Vagina (tissue), 2 donors: ENCODE results near the gene DAPK2. TPM values are rescaled to one million over a fixed set of nuclear protein-coding genes. Genes with fewer than 3 reads are reported as not detected.

ENCODE experiments used
- DNase-seq, 2 donors: peaks; one replicate each; pipeline ENCODE4 v3.0.0-alpha.2; 2017; ENCODE audit errors: extremely low spot score in 2 of 2
- H3K27ac ChIP-seq: fragments of 200-600 bp; sonication (generic); one replicate; pipeline ENCODE4 v1.5.1; 2019
- H3K27me3 ChIP-seq: fragments of 200-600 bp; sonication (generic); one replicate; pipeline ENCODE4 v1.5.1; 2019
- H3K36me3 ChIP-seq, 2 donors: fragments of 200-600 bp; sonication (generic); one replicate each; pipeline ENCODE4 v1.5.1; 2017 to 2019
- H3K4me1 ChIP-seq: fragments of 200-600 bp; sonication (generic); one replicate; pipeline ENCODE4 v1.5.1; 2019
- H3K4me3 ChIP-seq, 2 donors: fragments of 200-600 bp; sonication (generic); 1 replicate in 1 of 2; 2 replicates in 1 of 2; pipeline ENCODE4 v1.5.1; 2016 to 2019
- H3K9me3 ChIP-seq: fragments of 200-600 bp; sonication (generic); one replicate; pipeline ENCODE4 v1.5.1; 2019
- POLR2A ChIP-seq, 2 donors: fragments of 450-650 bp; IDR thresholded peaks; one replicate each; pipeline ENCODE4 v1.6.1; 2017; ENCODE audit warnings: antibody characterized with exemption in 2 of 2, mild to moderate bottlenecking in 2 of 2, moderate library complexity in 2 of 2
- POLR2AphosphoS5 ChIP-seq, 2 donors: sonication (generic); formaldehyde crosslinking; IDR thresholded peaks; one replicate each; pipeline ENCODE4 v1.9.0; 2017; ENCODE audit warnings: antibody characterized with exemption in 2 of 2, mild to moderate bottlenecking in 2 of 2, low read depth in 1 of 2; ENCODE audit not compliant: insufficient read depth in 1 of 2
- intact Hi-C: fragments of 100-400 bp; cut with DNase I; formaldehyde crosslinking; loops from one replicate; pipeline ENCODE4 v1.15.1; 2023
- total RNA-seq: library from RNA; depleted of rRNA; stranded (reverse); fragments of >200 nt; gene quantifications from one replicate; pipeline ENCODE4 v1.2.3, GENCODE V29; 2016
- TF ChIP-seq, protein P1 (sequence below), 3 experiments: fragments of 450-650 bp in 2 of 3; fragments of 200-600 bp in 1 of 3; sonication (generic) in 1 of 3; IDR thresholded peaks; one replicate each; pipeline ENCODE4 v1.5.1; 2017 to 2019; ENCODE audit warnings: antibody characterized with exemption in 3 of 3, mild to moderate bottlenecking in 2 of 3, moderate library complexity in 2 of 3

DAPK2 gene
- total RNA-seq, 1 donor from 2014 or later, result 50.3 TPM

DNA sequence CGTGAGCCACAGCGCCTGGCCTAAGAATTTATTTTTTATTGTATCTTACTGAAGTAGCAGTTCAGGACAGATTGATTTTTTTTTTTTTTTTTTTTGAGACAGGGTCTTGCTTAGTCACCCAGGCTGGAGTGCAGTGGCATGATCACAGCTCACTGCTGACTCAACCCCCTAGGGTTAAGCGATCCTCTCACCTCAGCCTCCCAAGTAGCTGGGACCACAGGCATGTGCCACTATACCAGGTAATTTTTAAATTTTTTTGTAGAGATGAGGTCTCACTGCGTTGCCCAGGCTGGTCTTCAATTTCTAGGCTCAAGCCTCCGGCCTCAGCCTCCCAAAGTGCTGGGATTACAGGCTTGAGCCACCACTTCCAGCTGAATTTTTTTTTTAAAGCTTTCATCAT, 112.8 kb downstream of the DAPK2 start:
- H3K4me1 ChIP-seq, result peaks cover 6% of the 10 kb centered on the region
- peaks cover 0 to 6% of the 10 kb centered on the region in 2 donors for H3K36me3 ChIP-seq
- H3K9me3 ChIP-seq, result no peaks in the 10 kb centered on the region
- intact Hi-C loops, result no loop called here
- H3K27ac ChIP-seq, result no peak overlapping the region
- H3K4me3 ChIP-seq, result no peak overlapping the region
- H3K27me3 ChIP-seq, result no peaks in the 10 kb centered on the region
- DNase-seq, result no peak
- no peak for TF ChIP-seq POLR2AphosphoS5 (IDR thresholded peaks at IDR 0.05; ENCODE audit: insufficient read depth in 1 of 2, low read depth in 1 of 2)
- TF ChIP-seq, protein P1, sequence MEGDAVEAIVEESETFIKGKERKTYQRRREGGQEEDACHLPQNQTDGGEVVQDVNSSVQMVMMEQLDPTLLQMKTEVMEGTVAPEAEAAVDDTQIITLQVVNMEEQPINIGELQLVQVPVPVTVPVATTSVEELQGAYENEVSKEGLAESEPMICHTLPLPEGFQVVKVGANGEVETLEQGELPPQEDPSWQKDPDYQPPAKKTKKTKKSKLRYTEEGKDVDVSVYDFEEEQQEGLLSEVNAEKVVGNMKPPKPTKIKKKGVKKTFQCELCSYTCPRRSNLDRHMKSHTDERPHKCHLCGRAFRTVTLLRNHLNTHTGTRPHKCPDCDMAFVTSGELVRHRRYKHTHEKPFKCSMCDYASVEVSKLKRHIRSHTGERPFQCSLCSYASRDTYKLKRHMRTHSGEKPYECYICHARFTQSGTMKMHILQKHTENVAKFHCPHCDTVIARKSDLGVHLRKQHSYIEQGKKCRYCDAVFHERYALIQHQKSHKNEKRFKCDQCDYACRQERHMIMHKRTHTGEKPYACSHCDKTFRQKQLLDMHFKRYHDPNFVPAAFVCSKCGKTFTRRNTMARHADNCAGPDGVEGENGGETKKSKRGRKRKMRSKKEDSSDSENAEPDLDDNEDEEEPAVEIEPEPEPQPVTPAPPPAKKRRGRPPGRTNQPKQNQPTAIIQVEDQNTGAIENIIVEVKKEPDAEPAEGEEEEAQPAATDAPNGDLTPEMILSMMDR (IDR thresholded peaks at IDR 0.05), result no peak
- no peak for TF ChIP-seq POLR2A (IDR thresholded peaks at IDR 0.05)

DNA sequence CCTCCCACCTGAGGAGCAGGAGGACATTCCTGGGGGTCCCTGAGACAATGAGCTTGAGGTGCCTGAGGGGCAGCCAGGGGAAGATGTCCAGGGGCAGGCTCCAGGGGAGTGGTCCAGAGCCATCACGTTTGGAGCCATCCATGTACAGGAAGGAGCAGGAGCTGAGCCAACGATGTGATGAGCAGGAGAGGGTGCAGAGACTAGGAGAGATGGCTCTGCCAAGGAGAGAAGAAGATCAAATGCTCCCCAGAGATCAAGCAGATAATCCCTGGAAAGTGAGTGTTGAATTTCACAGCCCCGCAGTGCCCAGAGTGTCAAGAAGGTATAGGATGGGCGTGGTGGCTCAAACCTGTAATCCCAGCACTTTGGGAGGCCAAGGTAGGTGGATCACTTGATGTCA, 114.7 kb downstream of the DAPK2 start:
- Histone ChIP-seq H3K27ac (no peak overlapping the region), H3K36me3 (peaks cover 0 to 6% of the 10 kb centered on the region in 2 donors), H3K4me1 (no peaks in the 10 kb centered on the region), H3K4me3 (no peak overlapping the region), H3K9me3 (no peaks in the 10 kb centered on the region), H3K27me3 (no peaks in the 10 kb centered on the region)
- TF ChIP-seq POLR2A (IDR thresholded peaks at IDR 0.05) (no peak), POLR2AphosphoS5 (IDR thresholded peaks at IDR 0.05; ENCODE audit: insufficient read depth in 1 of 2, low read depth in 1 of 2) (no peak)
- no peak for DNase-seq
- intact Hi-C loops, result no loop called here

DNA sequence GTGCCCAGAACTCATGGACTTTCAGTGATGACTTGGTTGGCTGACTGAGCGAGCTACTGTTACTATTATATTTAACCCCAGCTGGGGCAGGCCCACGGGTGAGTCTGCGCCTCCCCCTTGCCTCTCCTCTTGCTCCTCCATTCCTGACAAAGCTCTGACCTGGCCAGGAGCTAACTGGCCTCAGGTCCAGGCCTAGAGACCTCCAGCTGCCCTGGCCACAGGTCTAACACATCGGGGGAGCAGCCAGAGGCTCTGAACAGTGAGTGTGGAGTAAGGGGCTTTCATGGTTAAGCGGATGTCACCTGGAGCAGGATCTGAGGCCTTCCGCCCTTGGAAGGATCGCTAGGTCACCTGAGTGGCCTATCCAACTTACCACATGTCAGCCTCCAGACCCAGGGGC, 116.3 kb downstream of the DAPK2 start:
- no peaks in the 10 kb centered on the region for H3K27me3 ChIP-seq
- peaks cover 0 to 6% of the 10 kb centered on the region in 2 donors for H3K36me3 ChIP-seq
- H3K4me1 ChIP-seq, result no peaks in the 10 kb centered on the region
- H3K27ac ChIP-seq, result no peak overlapping the region
- no peak overlapping the region for H3K4me3 ChIP-seq
- no peaks in the 10 kb centered on the region for H3K9me3 ChIP-seq
- no peak for TF ChIP-seq POLR2AphosphoS5 (IDR thresholded peaks at IDR 0.05; ENCODE audit: insufficient read depth in 1 of 2, low read depth in 1 of 2)
- no peak for TF ChIP-seq POLR2A (IDR thresholded peaks at IDR 0.05)
- TF ChIP-seq, protein P1 (IDR thresholded peaks at IDR 0.05), result no peak
- no peak for DNase-seq
- intact Hi-C loops, result no loop called here

DNA sequence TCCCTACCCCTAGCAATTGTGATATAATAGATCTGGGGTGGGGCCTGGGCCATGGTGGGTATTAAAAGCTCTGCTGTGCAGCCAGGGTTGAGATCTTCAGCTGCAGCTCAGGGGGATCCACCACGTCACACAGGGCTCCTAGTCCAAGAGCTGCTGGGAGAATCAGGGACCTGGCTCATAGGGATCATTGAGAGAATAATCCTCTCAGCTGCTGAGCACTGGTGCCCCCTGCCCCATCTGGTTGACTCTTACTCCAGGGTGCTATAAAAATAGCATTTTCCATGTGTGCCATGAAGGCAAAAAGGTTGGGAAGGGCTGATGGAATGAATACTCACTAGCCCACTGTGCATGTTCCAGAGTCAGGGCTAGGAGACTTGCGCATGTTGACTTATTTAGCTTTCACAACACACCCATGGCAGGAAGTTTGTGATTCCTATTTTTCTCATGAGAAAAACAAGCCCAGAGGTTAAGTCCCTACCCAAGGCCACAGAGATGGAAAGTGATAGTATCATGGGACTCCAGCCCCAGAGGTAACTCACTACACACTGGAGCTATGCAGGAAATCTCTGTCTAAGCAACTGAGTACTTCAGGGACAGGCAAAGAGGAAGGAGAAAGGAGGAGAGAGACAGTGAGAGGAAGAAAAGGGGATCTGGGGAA, 118.0 kb downstream of the DAPK2 start:
- TF ChIP-seq POLR2A (IDR thresholded peaks at IDR 0.05), result no peak
- TF ChIP-seq POLR2AphosphoS5 (IDR thresholded peaks at IDR 0.05; ENCODE audit: insufficient read depth in 1 of 2, low read depth in 1 of 2), result no peak
- TF ChIP-seq, protein P1 (IDR thresholded peaks at IDR 0.05), result no peak
- no peak for DNase-seq
- no peak overlapping the region for H3K27ac ChIP-seq
- peaks cover 0 to 8% of the 10 kb centered on the region in 2 donors for H3K36me3 ChIP-seq
- no peak overlapping the region for H3K4me3 ChIP-seq
- no peaks in the 10 kb centered on the region for H3K9me3 ChIP-seq
- no peaks in the 10 kb centered on the region for H3K27me3 ChIP-seq
- no peaks in the 10 kb centered on the region for H3K4me1 ChIP-seq
- intact Hi-C loops, result no loop called here

DNA sequence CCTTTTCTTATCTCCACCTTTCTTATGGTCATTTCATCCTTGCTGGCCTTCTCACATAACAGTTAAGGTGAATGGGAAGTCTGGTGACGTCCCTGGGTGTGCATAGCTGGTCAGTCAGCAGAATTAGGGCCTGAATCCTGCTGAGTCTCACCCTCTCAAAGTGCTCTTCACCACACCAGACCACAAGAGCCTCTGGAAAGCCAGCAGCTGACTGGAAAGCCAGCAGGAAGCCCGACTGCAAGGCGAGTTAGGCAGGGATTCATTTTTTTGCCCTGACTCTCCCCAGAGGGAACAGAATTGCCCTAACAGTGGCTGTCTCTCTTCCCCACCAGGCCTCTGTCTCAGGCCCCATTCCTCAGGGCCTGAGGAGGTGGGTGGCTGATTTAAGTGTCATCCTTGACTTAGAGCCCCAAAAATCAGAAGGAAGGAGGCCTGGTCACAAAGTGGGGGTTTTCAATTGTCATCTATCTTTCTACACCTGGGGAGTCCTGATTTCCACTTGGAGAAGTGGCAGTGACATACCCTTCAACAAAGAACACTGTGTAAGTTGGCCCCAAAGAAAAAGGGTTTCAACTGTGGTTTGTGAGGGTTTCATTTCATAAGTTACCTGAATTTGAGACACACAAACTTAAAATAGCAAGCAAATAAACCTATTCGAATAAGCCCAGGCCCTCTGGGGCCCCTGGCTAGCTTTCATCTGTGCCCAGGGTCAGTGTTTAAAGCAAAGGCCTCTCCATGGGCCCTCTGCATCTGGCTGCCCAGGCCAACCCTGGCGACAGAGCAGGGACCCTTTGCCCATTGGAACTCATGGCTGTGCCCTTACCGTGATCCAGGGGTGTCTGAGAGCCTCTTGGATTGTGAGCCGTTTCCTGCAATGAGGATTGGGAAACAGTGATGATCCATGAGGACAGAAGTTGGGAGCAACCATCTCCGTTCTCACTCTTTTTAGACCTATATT, 122.0 kb downstream of the DAPK2 start:
- no peak overlapping the region for H3K27ac ChIP-seq
- no peaks in the 10 kb centered on the region for H3K9me3 ChIP-seq
- intact Hi-C loops, result no loop called here
- no peaks in the 10 kb centered on the region for H3K4me1 ChIP-seq
- H3K36me3 ChIP-seq, result peaks cover 0 to 5% of the 10 kb centered on the region in 2 donors
- no peaks in the 10 kb centered on the region for H3K27me3 ChIP-seq
- H3K4me3 ChIP-seq, result no peak overlapping the region
- DNase-seq, result no peak
- TF ChIP-seq POLR2AphosphoS5 (IDR thresholded peaks at IDR 0.05; ENCODE audit: insufficient read depth in 1 of 2, low read depth in 1 of 2) (no peak), POLR2A (IDR thresholded peaks at IDR 0.05) (no peak)
- TF ChIP-seq, protein P1 (IDR thresholded peaks at IDR 0.05), result no peak
